Left kidney (tissue), 2 donors: ENCODE measurements around the gene OCA2. TPM values are rescaled to one million over a fixed set of nuclear protein-coding genes. Genes with fewer than 3 reads are reported as not detected.
A peak's percentile ranks its signal among the peaks of the same experiment; 100 is the strongest.
"Not testable (repeated sequence)": the region's sequence is repeated elsewhere in the genome, so short reads cannot be mapped to it uniquely, and the experiment has no call there.

Experiments used
- DNase-seq: peaks from one replicate; pipeline ENCODE4 v3.0.0-alpha.2; 2013
- polyA plus RNA-seq: library from polyadenylated mRNA; unstranded; fragments of 120-200 nt; gene quantifications from one replicate; pipeline ENCODE4 v1.2.1, GENCODE V29; 2013; ENCODE audit not compliant: insufficient read length

OCA2 gene
- polyA plus RNA-seq, 1 donor: 9.0 TPM

- no peak for DNase-seq
These were observed 96.2 kb downstream of the OCA2 start for GRCh38 chr15:28002867-28003266.

- DNase-seq: no peak
These were observed 96.8 kb downstream of the OCA2 start for GRCh38 chr15:28002136-28002861.

GRCh38 chr15:28001641-28002040, 97.5 kb downstream of the OCA2 start:
- no peak for DNase-seq

- DNase-seq: no peak
These were observed 104.9 kb downstream of the OCA2 start for GRCh38 chr15:27993996-27994780.

- no peak for DNase-seq
These were observed 105.6 kb downstream of the OCA2 start for GRCh38 chr15:27993544-27993943.

- peak; percentile 18 for DNase-seq
These were observed 108.3 kb downstream of the OCA2 start for GRCh38 chr15:27990521-27991515.

GRCh38 chr15:27989838-27990237, 109.3 kb downstream of the OCA2 start:
- DNase-seq: no peak

- DNase-seq: no peak
These were observed 109.7 kb downstream of the OCA2 start for GRCh38 chr15:27989427-27989826.

GRCh38 chr15:27985099-27985498, 114.0 kb downstream of the OCA2 start:
- no peak for DNase-seq

- no peak for DNase-seq
These were observed 115.6 kb downstream of the OCA2 start for GRCh38 chr15:27983496-27983895.

GRCh38 chr15:27977696-27978095, 121.4 kb downstream of the OCA2 start:
- DNase-seq: no peak

- no peak for DNase-seq
These were observed 125.2 kb downstream of the OCA2 start for GRCh38 chr15:27973886-27974285.

GRCh38 chr15:27970661-27971392, 128.3 kb downstream of the OCA2 start:
- DNase-seq: no peak

GRCh38 chr15:27967541-27967940, 131.6 kb downstream of the OCA2 start:
- no peak for DNase-seq

GRCh38 chr15:27965546-27965945, 133.6 kb downstream of the OCA2 start:
- no peak for DNase-seq

GRCh38 chr15:27961801-27962200, 137.3 kb downstream of the OCA2 start:
- DNase-seq: no peak

- DNase-seq: no peak
These were observed 140.1 kb downstream of the OCA2 start for GRCh38 chr15:27958911-27959578.

GRCh38 chr15:27956285-27956684, 142.8 kb downstream of the OCA2 start:
- peak; percentile 42 for DNase-seq

GRCh38 chr15:27955087-27955486, 144.0 kb downstream of the OCA2 start:
- peak; percentile 8 for DNase-seq

GRCh38 chr15:27952593-27952992, 146.5 kb downstream of the OCA2 start:
- not testable (repeated sequence) for DNase-seq
